A673 (cell line): Measurements from ENCODE around the gene IER3. TPM values are rescaled to one million over a fixed set of nuclear protein-coding genes. Genes with fewer than 3 reads are reported as not detected.
A peak's percentile ranks its signal among the peaks of the same experiment; 100 is the strongest.

ENCODE experiments used
- BruUV-seq: library from RNA; stranded (reverse); fragments of 400-500 nt; replicated peaks from 2 replicates; lab custom pipeline; 2021; lab: Mats Ljungman, UMichigan
- CTCF ChIA-PET: fragments of 300-600 bp; sonication (Branson Sonifier 250); formaldehyde crosslinking; loops from one replicate; lab custom pipeline; 2022; ENCODE audit warnings: antibody characterized with exemption; lab: Charles Lee
- POLR2A ChIA-PET: fragments of 300-600 bp; sonication (Branson Sonifier 250); formaldehyde crosslinking; loops from one replicate; lab custom pipeline; 2022; ENCODE audit warnings: antibody characterized with exemption; ENCODE audit not compliant: low non-redundant PET; lab: Charles Lee
- DNase-seq: peaks from one replicate; pipeline ENCODE4 v3.0.0-alpha.2; 2015; ENCODE audit warnings: low spot score
- H3K27ac ChIP-seq: fragments of 200-600 bp; sonication (generic); 2 replicates; pipeline ENCODE4 v1.5.1; 2016; ENCODE audit warnings: mixed run types, low read depth, mild to moderate bottlenecking, mixed read lengths, antibody characterized with exemption, low read length; ENCODE audit not compliant: poor library complexity, severe bottlenecking
- H3K27me3 ChIP-seq: fragments of 200-600 bp; sonication (generic); replicated peaks from 2 replicates; pipeline ENCODE4 v1.6.1; 2017; ENCODE audit warnings: mixed run types, low read depth, mild to moderate bottlenecking, mixed read lengths, antibody characterized with exemption, low read length; ENCODE audit not compliant: insufficient read depth, poor library complexity
- H3K36me3 ChIP-seq: fragments of 200-600 bp; sonication (generic); 2 replicates; pipeline ENCODE4 v1.6.1; 2016; ENCODE audit warnings: mixed run types, mild to moderate bottlenecking, mixed read lengths, antibody characterized with exemption, low read length; ENCODE audit not compliant: insufficient read depth, poor library complexity, severe bottlenecking
- H3K4me1 ChIP-seq: fragments of 200-600 bp; sonication (generic); 2 replicates; pipeline ENCODE4 v1.6.1; 2017; ENCODE audit warnings: mixed run types, mild to moderate bottlenecking, mixed read lengths, antibody characterized with exemption, low read length; ENCODE audit not compliant: insufficient read depth, poor library complexity, severe bottlenecking
- H3K4me3 ChIP-seq: fragments of 200-600 bp; sonication (generic); 2 replicates; pipeline ENCODE4 v1.5.1; 2016; ENCODE audit warnings: low read depth, mixed run types, mild to moderate bottlenecking, mixed read lengths, low read length; ENCODE audit not compliant: poor library complexity, severe bottlenecking
- H3K9me3 ChIP-seq: fragments of 200-600 bp; sonication (generic); 2 replicates; pipeline ENCODE4 v1.6.1; 2016; ENCODE audit warnings: mixed run types, low read depth, mild to moderate bottlenecking, mixed read lengths, antibody characterized with exemption, low read length; ENCODE audit not compliant: poor library complexity, severe bottlenecking
- CTCF ChIP-seq: fragments of 300-800, 200-600 bp; sonication (generic); conservative IDR thresholded peaks from 2 replicates; pipeline ENCODE4 v1.5.1; 2017; ENCODE audit warnings: low read depth, mild to moderate bottlenecking, antibody characterized with exemption, low read length, moderate library complexity, mixed read lengths
- EZH2 ChIP-seq: fragments of 200-600 bp; sonication (generic); IDR thresholded peaks from 2 replicates; pipeline ENCODE4 v1.6.1; 2017; ENCODE audit warnings: borderline replicate concordance, low read depth, mild to moderate bottlenecking, mixed read lengths, antibody characterized with exemption, low read length; ENCODE audit not compliant: poor library complexity, severe bottlenecking
- intact Hi-C: fragments of 100-400 bp; cut with micrococcal nuclease; formaldehyde crosslinking; loops from one replicate; pipeline ENCODE4 v1.10.0; 2022; ENCODE audit not compliant: unreplicated experiment
- total RNA-seq: library from RNA; stranded (reverse); gene quantifications from 2 replicates; pipeline ENCODE4 v1.2.3, GENCODE V29; 2021

Gene IER3
- total RNA-seq, 1 experiment from 2014 or later, result 34.6 TPM

- BruUV-seq, result no TSS peak
- Histone ChIP-seq H3K36me3 (peaks cover 45% of the 10 kb centered on the region), H3K9me3 (no peaks in the 10 kb centered on the region), H3K4me1 (peaks cover 35% of the 10 kb centered on the region), H3K4me3 (peak overlapping the region; percentile 94), H3K27ac (peak overlapping the region; percentile 98), H3K27me3 (no peaks in the 10 kb centered on the region)
- peak; percentile 94 for DNase-seq
- TF ChIP-seq EZH2 (no peak), CTCF (0 out of 2 replicates have a peak, but pooled peaks have one; percentile 27)
- intact Hi-C loops, result loop anchor here (1.0 kb wide), 1 partner anchor 42 kb away; no protein-coding TSS in a partner anchor
- ChIA-PET CTCF (interaction anchor here (0.6 to 2.1 kb wide), 2 partner anchors 13 to 42 kb away, joined by 3 to 11 read pairs; no protein-coding TSS in a partner anchor), POLR2A (interaction anchor here (0.6 to 1.5 kb wide), 3 partner anchors 42 to 104 kb away, joined by 4 to 5 read pairs (median 5); partner anchors contain the start of genes MRPS18B and PPP1R10)
Observed at GRCh38 chr6:30721198-30722024, 22.9 kb downstream of the IER3 start.

GRCh38 chr6:30720738-30721197 lies 23.6 kb downstream of the IER3 start:
- intact Hi-C loops, result no loop called here
- peaks cover 40% of the 10 kb centered on the region for H3K4me1 ChIP-seq
- ChIA-PET POLR2A (interaction anchor here (0.6 to 1.5 kb wide), 4 partner anchors 42 to 150 kb away, joined by 4 to 11 read pairs (median 5); partner anchors contain the start of genes MRPS18B and PPP1R10), CTCF (interaction anchor here (0.6 kb wide), 1 partner anchor 14 kb away, joined by 3 read pairs; no protein-coding TSS in a partner anchor)
- peaks cover 44% of the 10 kb centered on the region for H3K36me3 ChIP-seq
- TF ChIP-seq CTCF (no peak), EZH2 (no peak)
- no TSS peak for BruUV-seq
- H3K9me3 ChIP-seq, result no peaks in the 10 kb centered on the region
- DNase-seq, result peak; percentile 87
- peak overlapping the region; percentile 98 for H3K27ac ChIP-seq
- peak overlapping the region; percentile 94 for H3K4me3 ChIP-seq
- no peaks in the 10 kb centered on the region for H3K27me3 ChIP-seq

- intact Hi-C loops, result no loop called here
- peak; percentile 99 for DNase-seq
- H3K36me3 ChIP-seq, result peaks cover 39% of the 10 kb centered on the region
- peaks cover 37% of the 10 kb centered on the region for H3K4me1 ChIP-seq
- CTCF ChIA-PET, result no interaction called here
- POLR2A ChIA-PET, result interaction anchor here (0.6 to 1.0 kb wide), 3 partner anchors 103 to 478 kb away, joined by 4 to 11 read pairs (median 5); partner anchors contain the start of genes MRPS18B and PPP1R10
- no peaks in the 10 kb centered on the region for H3K27me3 ChIP-seq
- BruUV-seq, result TSS peak; percentile 29
- H3K4me3 ChIP-seq, result peak within 1 kb of the TSS; percentile 94
- H3K27ac ChIP-seq, result peak within 1 kb of the TSS; percentile 98
- TF ChIP-seq CTCF (no peak), EZH2 (no peak)
- no peaks in the 10 kb centered on the region for H3K9me3 ChIP-seq
Observed at GRCh38 chr6:30719791-30720737, 24.3 kb downstream of the IER3 start, which contains the start of gene TUBB. Gene TUBB, plus strand, starts transcription at chr6:30720352. Its CDS starts 155 bp downstream, at chr6:30720507.
